Activated CD4-positive, alpha-beta T cell treated with anti-CD3 and anti-CD28 coated beads for 1 hour (primary cell): ENCODE data around the gene MED28.

Experiments
- DNase-seq: peaks from one replicate; pipeline ENCODE4 v3.0.0-alpha.2; 2020

Gene MED28

GRCh38 chr4:17667653-17668201 is 53.3 kb downstream of the MED28 start:
- no peak for DNase-seq

DNA sequence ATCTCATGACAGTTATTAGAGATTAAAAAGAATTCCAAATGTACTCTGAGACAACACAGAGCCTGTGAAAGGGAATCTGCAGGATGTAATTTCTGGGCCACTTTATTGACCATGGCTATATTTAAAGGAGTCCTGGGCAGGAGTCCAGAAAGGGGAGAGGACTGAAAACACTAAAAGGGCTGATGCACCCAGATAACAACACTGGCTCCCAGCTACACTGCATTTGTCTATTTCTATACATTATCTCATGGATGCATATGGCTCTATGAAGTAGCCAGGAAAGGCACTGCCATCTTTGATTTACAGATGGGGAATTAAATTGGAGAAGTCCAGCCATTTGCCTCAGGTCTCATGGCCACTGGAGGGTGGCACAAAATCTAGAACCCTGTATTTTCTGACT is 56.0 kb downstream of the MED28 start:
- DNase-seq: no peak

GRCh38 chr4:17680559-17681280 is 66.3 kb downstream of the MED28 start:
- DNase-seq: no peak

DNA sequence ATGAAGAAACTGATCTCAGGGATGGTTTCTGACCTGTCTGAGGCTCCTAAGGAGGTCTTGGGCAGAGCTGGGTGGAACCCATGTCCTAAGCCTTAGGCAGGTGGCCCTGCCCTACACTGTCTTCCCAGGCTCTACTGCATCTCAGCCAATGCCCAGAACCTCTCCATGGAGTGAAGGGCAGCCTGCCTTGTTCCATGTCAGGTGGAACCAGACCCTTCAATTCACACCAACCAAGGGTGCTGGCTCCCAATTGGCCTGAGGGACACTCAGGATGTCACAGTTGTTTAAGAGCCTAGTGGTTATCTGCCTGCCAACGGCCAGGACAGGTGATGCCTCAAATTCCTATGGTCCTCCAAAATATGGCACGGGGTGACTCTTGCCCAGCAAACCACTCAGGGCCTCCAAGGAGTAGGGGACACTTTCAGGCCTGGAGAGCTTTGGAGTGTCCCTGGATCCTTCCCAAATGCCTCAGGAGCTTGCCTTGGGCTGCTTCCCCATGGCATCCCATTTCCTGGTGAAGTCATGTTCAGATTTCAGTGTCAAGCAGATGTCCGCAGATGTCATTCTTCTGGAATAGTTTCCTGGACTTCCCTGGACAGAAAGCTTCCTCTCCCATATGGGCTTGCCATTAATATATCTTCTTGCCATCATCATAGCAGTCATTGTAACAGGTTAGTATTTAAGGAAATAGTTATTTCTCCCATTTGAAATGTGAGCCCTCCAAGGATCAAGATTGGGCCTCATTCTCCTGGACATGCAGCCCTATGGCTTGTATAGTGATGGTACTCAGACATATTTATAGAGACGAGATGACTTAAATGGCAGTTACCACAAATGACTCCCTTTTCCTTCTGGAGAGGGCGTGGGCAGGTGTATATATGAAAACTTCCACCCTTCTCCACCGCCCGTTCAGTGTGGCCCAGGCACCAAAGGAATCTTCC is 67.1 kb downstream of the MED28 start:
- no peak for DNase-seq

GRCh38 chr4:17682222-17682566 is 67.8 kb downstream of the MED28 start:
- no peak for DNase-seq
